ENCODE results near the gene BCAM.
"Not testable (repeated sequence)": the region's sequence is repeated elsewhere in the genome, so short reads cannot be mapped to it uniquely, and the experiment has no call there.

The BCAM gene

DNA sequence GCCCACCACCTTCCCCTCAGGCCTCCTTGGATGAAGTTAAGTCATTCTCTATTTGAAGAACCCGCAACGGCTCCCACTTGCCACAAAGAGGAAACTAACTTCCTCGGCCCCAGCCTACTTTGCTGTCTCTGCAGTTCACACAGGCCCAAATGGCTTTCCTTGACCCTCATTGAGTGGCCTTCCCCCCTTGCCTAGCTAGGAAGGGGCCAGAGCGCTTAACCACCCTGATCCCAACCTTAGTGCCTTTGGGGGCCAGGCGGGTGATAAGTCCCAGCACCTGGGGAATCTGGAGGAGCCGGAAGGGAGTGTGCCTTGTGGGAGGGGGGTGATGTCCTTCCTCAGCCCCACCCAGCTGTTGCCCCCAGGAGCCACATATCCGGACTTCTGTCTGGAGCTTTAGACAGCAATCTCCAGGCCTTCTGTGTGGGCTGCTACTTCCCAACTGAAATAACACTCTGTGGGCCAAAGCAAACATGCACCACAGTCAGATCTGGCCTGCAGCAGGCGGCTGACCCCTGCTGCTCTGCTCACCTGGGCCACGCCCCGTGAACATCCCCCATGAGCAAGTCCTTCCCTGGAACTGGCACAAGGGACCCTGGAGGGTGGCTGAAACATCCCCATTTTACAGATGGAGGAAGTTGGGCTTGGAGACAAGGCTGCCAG is 47.6 kb downstream of the BCAM start:
- DNase-seq (ENCODE audit: low read depth) = no peak

DNA sequence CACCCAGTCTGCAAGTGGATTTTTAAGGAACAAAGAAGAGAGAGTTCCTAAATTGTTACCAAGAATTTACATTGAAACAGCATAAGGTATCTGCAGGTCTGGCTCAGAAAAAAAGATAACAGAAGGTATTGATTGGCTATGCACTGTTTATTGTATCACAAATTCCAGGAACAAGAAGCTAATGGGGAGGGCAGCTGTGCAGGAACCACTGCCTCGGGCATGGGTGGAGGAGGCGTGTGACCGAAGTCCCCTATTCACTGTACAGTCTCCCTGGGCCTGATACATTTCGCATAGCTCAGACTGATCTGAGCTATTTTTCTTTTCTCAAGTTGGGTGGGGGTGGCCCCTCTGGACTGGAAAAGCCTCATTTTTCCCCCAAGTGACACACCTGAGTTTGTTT is 48.9 kb downstream of the BCAM start:
- DNase-seq (ENCODE audit: low read depth) = no peak
- TF ChIP-seq, protein P1, sequence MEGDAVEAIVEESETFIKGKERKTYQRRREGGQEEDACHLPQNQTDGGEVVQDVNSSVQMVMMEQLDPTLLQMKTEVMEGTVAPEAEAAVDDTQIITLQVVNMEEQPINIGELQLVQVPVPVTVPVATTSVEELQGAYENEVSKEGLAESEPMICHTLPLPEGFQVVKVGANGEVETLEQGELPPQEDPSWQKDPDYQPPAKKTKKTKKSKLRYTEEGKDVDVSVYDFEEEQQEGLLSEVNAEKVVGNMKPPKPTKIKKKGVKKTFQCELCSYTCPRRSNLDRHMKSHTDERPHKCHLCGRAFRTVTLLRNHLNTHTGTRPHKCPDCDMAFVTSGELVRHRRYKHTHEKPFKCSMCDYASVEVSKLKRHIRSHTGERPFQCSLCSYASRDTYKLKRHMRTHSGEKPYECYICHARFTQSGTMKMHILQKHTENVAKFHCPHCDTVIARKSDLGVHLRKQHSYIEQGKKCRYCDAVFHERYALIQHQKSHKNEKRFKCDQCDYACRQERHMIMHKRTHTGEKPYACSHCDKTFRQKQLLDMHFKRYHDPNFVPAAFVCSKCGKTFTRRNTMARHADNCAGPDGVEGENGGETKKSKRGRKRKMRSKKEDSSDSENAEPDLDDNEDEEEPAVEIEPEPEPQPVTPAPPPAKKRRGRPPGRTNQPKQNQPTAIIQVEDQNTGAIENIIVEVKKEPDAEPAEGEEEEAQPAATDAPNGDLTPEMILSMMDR (conservative IDR thresholded peaks at IDR 0.05; ENCODE audit: low read length) = no peak
- H3K4me3 ChIP-seq (ENCODE audit: low read length) = no peak overlapping the region

More for the DNA sequence above, 47.6 kb downstream of the BCAM start:
- TF ChIP-seq, protein P1 (conservative IDR thresholded peaks at IDR 0.05; ENCODE audit: low read length) = no peak
- H3K4me3 ChIP-seq (ENCODE audit: low read length) = no peak overlapping the region

DNA sequence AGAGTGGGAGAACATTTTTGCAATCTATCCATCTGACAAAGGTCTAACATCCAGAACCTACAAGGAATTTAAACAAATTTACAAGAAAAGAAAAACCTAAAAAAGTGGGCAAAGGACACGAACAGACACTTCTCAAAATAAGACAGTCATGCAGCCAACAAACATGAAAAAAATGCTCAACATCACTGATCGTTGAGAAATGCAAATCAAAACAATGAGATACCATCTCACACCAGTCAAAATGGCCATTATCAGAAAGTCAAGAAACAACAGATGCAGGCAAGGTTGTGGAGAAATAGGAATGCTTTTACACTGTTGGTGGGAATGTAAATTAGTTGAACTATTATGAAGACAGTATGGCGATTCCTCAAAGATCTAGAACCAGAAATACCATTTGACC is 52.7 kb downstream of the BCAM start:
- H3K4me3 ChIP-seq (ENCODE audit: low read length); DNase-seq (ENCODE audit: low read depth): not testable (repeated sequence)

DNA sequence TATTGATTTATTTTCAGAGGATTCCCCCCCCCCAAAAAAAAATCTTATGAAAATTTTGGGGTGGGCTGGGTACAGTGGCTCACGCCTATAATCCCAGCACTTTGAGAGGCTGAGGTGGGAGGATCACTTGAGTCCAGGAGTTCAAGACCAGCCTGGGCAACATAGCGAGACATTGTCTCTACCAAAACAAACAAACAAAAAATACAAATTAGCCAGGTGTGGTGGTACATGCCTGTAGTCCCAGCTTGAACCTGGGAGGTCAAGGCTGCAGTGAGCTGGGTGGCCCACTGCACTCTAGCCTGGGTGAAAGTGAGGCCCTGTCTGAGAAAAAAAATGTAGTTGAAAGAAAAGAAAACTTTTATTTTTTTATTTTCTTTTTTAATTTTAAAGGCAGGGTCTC is 55.1 kb downstream of the BCAM start:
- TF ChIP-seq, protein P1 (conservative IDR thresholded peaks at IDR 0.05; ENCODE audit: low read length) = no peak
- no peak overlapping the region for H3K4me3 ChIP-seq (ENCODE audit: low read length)
- no peak for DNase-seq (ENCODE audit: low read depth)

DNA sequence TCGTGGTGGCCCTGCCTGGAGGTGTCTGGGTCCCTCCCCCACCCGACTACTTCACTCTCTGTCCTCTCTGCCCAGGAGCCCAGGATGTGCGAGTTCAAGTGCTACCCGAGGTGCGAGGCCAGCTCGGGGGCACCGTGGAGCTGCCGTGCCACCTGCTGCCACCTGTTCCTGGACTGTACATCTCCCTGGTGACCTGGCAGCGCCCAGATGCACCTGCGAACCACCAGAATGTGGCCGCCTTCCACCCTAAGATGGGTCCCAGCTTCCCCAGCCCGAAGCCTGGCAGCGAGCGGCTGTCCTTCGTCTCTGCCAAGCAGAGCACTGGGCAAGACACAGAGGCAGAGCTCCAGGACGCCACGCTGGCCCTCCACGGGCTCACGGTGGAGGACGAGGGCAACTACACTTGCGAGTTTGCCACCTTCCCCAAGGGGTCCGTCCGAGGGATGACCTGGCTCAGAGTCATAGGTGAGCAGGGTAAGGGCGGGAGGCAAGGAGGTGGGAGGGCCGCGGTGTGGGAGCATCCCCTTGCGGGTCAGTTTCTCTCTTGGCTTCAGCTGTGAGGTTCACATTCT is 56.4 kb downstream of the BCAM start:
- H3K4me3 ChIP-seq (ENCODE audit: low read length) = no peak overlapping the region
- TF ChIP-seq, protein P1 (conservative IDR thresholded peaks at IDR 0.05; ENCODE audit: low read length) = no peak
- DNase-seq (ENCODE audit: low read depth) = no peak

DNA sequence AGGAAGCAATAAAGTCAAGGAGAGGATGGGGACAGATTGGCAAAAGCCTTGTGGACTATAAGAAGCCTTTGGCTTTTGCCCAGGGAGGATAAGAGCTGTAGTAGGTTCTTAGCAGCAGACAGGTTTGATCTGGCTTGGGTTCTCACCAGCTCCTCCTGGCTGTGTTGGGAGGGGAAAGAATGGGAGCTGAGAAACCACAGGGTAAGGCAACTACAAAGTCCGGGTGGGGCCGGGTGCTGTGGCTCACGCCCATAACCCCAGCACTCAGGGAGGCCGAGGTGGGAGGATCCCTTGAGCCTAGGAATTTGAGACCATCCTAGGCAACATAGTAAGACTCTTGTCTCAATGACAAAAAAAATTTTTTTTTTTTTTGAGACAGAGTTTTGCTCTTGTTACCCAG is 57.8 kb downstream of the BCAM start:
- TF ChIP-seq, protein P1 (conservative IDR thresholded peaks at IDR 0.05; ENCODE audit: low read length) = no peak
- DNase-seq (ENCODE audit: low read depth) = no peak
- H3K4me3 ChIP-seq (ENCODE audit: low read length) = no peak overlapping the region

DNA sequence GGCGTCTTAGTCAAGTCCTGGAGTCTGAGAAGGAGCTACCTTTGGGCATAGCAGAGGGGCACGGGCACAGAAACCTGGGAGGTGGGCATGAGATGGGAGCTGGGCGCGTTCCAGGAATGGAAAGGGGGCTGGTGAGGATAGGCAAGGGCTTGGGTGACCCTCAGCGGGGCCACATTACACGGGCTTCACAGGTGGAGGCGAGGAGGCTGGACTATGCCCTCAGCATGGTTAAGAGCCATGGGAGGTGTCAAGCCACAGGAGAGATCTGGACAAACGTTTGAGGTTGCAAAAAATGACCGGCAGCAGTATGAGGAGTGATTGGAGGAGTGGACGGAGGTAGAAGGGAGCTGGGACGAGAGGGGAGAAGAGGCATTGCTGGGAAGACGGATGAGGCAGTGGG is 58.7 kb downstream of the BCAM start:
- TF ChIP-seq, protein P1 (conservative IDR thresholded peaks at IDR 0.05; ENCODE audit: low read length) = no peak
- no peak overlapping the region for H3K4me3 ChIP-seq (ENCODE audit: low read length)
- DNase-seq (ENCODE audit: low read depth) = no peak

Data from AG10803 (cell line).